HepG2 (cell line): ENCODE results near the gene VMO1. TPM values are rescaled to one million over a fixed set of nuclear protein-coding genes. Genes with fewer than 3 reads are reported as not detected.

Experiments used
- ATF7 ChIP-seq, 2 experiments: fragments of 450-650 bp in 1 of 2; sonication (generic) in 1 of 2; formaldehyde crosslinking in 1 of 2; IDR thresholded peaks; 2 replicates each; pipeline versions ENCODE4 v1.4.0 to v1.6.1; 2016 to 2020; ENCODE audit warnings: antibody characterized with exemption in 1 of 2, mild to moderate bottlenecking in 1 of 2, missing genetic modification reagents in 1 of 2
- EP300 ChIP-seq, 3 experiments: sonication (generic) in 1 of 3; formaldehyde crosslinking in 1 of 3; IDR thresholded peaks; 2 replicates each; pipeline versions ENCODE4 v1.5.1 to v1.6.1; 2011 to 2020; ENCODE audit warnings: low read depth in 2 of 3, low read length in 2 of 3, borderline replicate concordance in 1 of 3, improper control_type of control experiment in 1 of 3, mild to moderate bottlenecking in 1 of 3, missing genetic modification reagents in 1 of 3, moderate library complexity in 1 of 3
- ISX ChIP-seq: sonication (generic); formaldehyde crosslinking; conservative IDR thresholded peaks from 2 replicates; pipeline ENCODE4 v1.5.0; 2020; ENCODE audit warnings: missing genetic modification reagents
- NFE2L1 ChIP-seq: sonication (generic); formaldehyde crosslinking; IDR thresholded peaks from 2 replicates; pipeline ENCODE4 v1.4.0; 2020; ENCODE audit warnings: missing genetic modification reagents, mild to moderate bottlenecking, borderline replicate concordance
- RCOR2 ChIP-seq: IDR thresholded peaks from 2 replicates; pipeline ENCODE4 v1.6.1; 2016; ENCODE audit warnings: missing biosample characterization, missing genetic modification reagents
- TARDBP ChIP-seq: sonication (generic); formaldehyde crosslinking; IDR thresholded peaks from 2 replicates; pipeline ENCODE4 v1.8.0; 2022; ENCODE audit warnings: mild to moderate bottlenecking, missing genetic modification reagents
- TEAD2 ChIP-seq: sonication (generic); formaldehyde crosslinking; IDR thresholded peaks from 2 replicates; pipeline ENCODE4 v1.9.0; 2021; ENCODE audit warnings: missing genetic modification reagents
- THAP11 ChIP-seq: IDR thresholded peaks from 2 replicates; pipeline ENCODE4 v1.6.1; 2016; ENCODE audit warnings: missing biosample characterization, missing genetic modification reagents
- ZFP82 ChIP-seq: sonication (generic); formaldehyde crosslinking; IDR thresholded peaks from 2 replicates; pipeline ENCODE4 v1.5.1; 2020; ENCODE audit warnings: mild to moderate bottlenecking, missing genetic modification reagents, borderline replicate concordance
- ZNF20 ChIP-seq: sonication (generic); formaldehyde crosslinking; IDR thresholded peaks from 2 replicates; pipeline ENCODE4 v1.4.0; 2020; ENCODE audit warnings: mild to moderate bottlenecking, moderate library complexity, missing genetic modification reagents
- ZNF34 ChIP-seq: sonication (generic); formaldehyde crosslinking; IDR thresholded peaks from 2 replicates; pipeline ENCODE4 v1.4.0; 2020; ENCODE audit warnings: mild to moderate bottlenecking, missing genetic modification reagents, borderline replicate concordance
- ZNF431 ChIP-seq: sonication (generic); formaldehyde crosslinking; IDR thresholded peaks from 2 replicates; pipeline ENCODE4 v1.9.0; 2022; ENCODE audit warnings: missing genetic modification reagents, low read depth, mild to moderate bottlenecking, borderline replicate concordance
- ZNF446 ChIP-seq: sonication (generic); formaldehyde crosslinking; IDR thresholded peaks from 2 replicates; pipeline ENCODE4 v1.5.0; 2020; ENCODE audit warnings: mild to moderate bottlenecking, missing genetic modification reagents
- ZNF468 ChIP-seq: sonication (generic); formaldehyde crosslinking; IDR thresholded peaks from 2 replicates; pipeline ENCODE4 v1.8.0; 2022; ENCODE audit warnings: mild to moderate bottlenecking, moderate library complexity, missing genetic modification reagents
- ZNF572 ChIP-seq: sonication (generic); formaldehyde crosslinking; IDR thresholded peaks from 2 replicates; pipeline ENCODE4 v1.5.1; 2020; ENCODE audit warnings: mild to moderate bottlenecking, missing genetic modification reagents
- ZNF652 ChIP-seq: IDR thresholded peaks from 2 replicates; pipeline ENCODE4 v1.6.1; 2016; ENCODE audit warnings: low read depth, borderline replicate concordance
- ZNF672 ChIP-seq: sonication (generic); formaldehyde crosslinking; IDR thresholded peaks from 2 replicates; pipeline ENCODE4 v1.8.1; 2022; ENCODE audit warnings: missing genetic modification reagents
- ZNF777 ChIP-seq: sonication (generic); formaldehyde crosslinking; IDR thresholded peaks from 2 replicates; pipeline ENCODE4 v1.4.0; 2020; ENCODE audit warnings: missing genetic modification reagents
- ZNF839 ChIP-seq: sonication (generic); formaldehyde crosslinking; IDR thresholded peaks from 2 replicates; pipeline ENCODE4 v1.4.0; 2020; ENCODE audit warnings: missing genetic modification reagents, mild to moderate bottlenecking, borderline replicate concordance
- polyA plus RNA-seq, 8 experiments: library from polyadenylated mRNA; depleted of rRNA in 3 of 8; stranded (reverse) in 7 of 8; unstranded in 1 of 8; fragments of >200 nt; fragmentation: Illumina TruSeq in 4 of 8; extraction: Trizol in 4 of 8; gene quantifications; 2 replicates each; pipeline versions ENCODE4 v1.2.1 to v1.2.3, GENCODE V29; 2011 to 2016; ENCODE audit warnings: low read depth in 4 of 8, missing spikeins in 1 of 8, mixed read lengths in 1 of 8; ENCODE audit not compliant: insufficient read depth in 1 of 8
- total RNA-seq, 5 experiments: library from RNA; depleted of rRNA; stranded (reverse); fragments of >200 nt; fragmentation: Illumina TruSeq; extraction: Trizol; gene quantifications; 2 replicates each; pipeline ENCODE4 v1.2.3, GENCODE V29; 2016; ENCODE audit warnings: low read depth in 1 of 5
- TF ChIP-seq, protein P1 (sequence below): sonication (generic); formaldehyde crosslinking; conservative IDR thresholded peaks from 2 replicates; pipeline ENCODE4 v1.4.0; 2020; ENCODE audit warnings: mild to moderate bottlenecking, missing genetic modification reagents, moderate library complexity
- TF ChIP-seq, protein P2 (sequence below): sonication (generic); formaldehyde crosslinking; IDR thresholded peaks from 2 replicates; pipeline ENCODE4 v1.5.0; 2020; ENCODE audit warnings: missing genetic modification reagents, mild to moderate bottlenecking, borderline replicate concordance
- TF ChIP-seq, protein P3 (sequence below): sonication (generic); formaldehyde crosslinking; IDR thresholded peaks from 2 replicates; pipeline ENCODE4 v1.5.1; 2020; ENCODE audit warnings: missing genetic modification reagents, mild to moderate bottlenecking, borderline replicate concordance

Gene VMO1
- total and polyA plus RNA-seq, 2 of the 13 experiments (the other 11 are each of a cell fraction or from before 2014, with no cell fraction given) = not detected

DNA sequence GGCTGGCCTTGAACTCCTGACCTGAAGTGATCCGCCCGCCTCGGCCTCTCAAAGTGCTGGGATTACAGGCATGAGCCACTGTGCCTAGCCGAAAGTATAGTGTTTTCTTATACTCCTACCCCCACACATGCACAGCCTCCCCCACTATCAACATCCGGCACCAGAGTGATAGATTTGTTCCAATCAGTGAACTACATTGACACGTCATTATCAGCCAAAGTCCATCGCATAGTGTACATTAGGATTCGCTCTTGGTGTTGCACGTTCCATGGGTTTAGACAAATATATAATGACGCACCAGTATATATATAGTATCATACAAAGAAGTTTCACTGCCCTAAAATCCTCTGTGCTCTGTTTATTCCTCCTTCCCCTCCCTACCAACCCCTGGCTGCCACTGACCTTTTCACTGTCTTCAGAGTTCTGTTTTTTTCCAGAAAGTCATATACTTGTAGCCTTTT is 26.4 kb downstream of the VMO1 start (continued):
- TF ChIP-seq TARDBP (CRISPR knock-in tag) (peak; percentile 93), ZNF431 (peak; percentile 67; the same call in 1 of the 2 replicates), ZNF672 (CRISPR knock-in tag) (no peak), ISX (CRISPR knock-in tag) (no peak), ZFP82 (CRISPR knock-in tag) (0 out of 2 replicates have a peak, but pooled peaks have one; percentile 17), EP300 (IDR thresholded peaks at IDR 0.05; ENCODE audit: low read depth in 2 of 2, low read length in 2 of 2) (peak; percentile 91 to 93), EP300 (CRISPR knock-in tag; IDR thresholded peaks at IDR 0.05; ENCODE audit: borderline replicate concordance) (peak; percentile 96), ZNF839 (no peak), RCOR2 (CRISPR knock-in tag) (peak; percentile 87), THAP11 (CRISPR knock-in tag) (peak; percentile 72; the same call in 1 of the 2 replicates), ZNF572 (CRISPR knock-in tag) (no peak), ZNF20 (CRISPR knock-in tag) (no peak), ZNF446 (CRISPR knock-in tag) (no peak), ZNF34 (CRISPR knock-in tag) (0 out of 2 replicates have a peak, but pooled peaks have one; percentile 67), ATF7 (IDR thresholded peaks at IDR 0.05) (peak; percentile 92), ATF7 (CRISPR knock-in tag; IDR thresholded peaks at IDR 0.05) (peak; percentile 96), NFE2L1 (CRISPR knock-in tag) (no peak), ZNF468 (CRISPR knock-in tag) (no peak), TEAD2 (CRISPR knock-in tag) (no peak), ZNF777 (no peak), ZNF652 (0 out of 2 replicates have a peak, but pooled peaks have one; percentile 40)
- TF ChIP-seq, protein P1, sequence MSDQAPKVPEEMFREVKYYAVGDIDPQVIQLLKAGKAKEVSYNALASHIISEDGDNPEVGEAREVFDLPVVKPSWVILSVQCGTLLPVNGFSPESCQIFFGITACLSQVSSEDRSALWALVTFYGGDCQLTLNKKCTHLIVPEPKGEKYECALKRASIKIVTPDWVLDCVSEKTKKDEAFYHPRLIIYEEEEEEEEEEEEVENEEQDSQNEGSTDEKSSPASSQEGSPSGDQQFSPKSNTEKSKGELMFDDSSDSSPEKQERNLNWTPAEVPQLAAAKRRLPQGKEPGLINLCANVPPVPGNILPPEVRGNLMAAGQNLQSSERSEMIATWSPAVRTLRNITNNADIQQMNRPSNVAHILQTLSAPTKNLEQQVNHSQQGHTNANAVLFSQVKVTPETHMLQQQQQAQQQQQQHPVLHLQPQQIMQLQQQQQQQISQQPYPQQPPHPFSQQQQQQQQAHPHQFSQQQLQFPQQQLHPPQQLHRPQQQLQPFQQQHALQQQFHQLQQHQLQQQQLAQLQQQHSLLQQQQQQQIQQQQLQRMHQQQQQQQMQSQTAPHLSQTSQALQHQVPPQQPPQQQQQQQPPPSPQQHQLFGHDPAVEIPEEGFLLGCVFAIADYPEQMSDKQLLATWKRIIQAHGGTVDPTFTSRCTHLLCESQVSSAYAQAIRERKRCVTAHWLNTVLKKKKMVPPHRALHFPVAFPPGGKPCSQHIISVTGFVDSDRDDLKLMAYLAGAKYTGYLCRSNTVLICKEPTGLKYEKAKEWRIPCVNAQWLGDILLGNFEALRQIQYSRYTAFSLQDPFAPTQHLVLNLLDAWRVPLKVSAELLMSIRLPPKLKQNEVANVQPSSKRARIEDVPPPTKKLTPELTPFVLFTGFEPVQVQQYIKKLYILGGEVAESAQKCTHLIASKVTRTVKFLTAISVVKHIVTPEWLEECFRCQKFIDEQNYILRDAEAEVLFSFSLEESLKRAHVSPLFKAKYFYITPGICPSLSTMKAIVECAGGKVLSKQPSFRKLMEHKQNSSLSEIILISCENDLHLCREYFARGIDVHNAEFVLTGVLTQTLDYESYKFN (CRISPR knock-in tag) = peak; percentile 99
- TF ChIP-seq, protein P2, sequence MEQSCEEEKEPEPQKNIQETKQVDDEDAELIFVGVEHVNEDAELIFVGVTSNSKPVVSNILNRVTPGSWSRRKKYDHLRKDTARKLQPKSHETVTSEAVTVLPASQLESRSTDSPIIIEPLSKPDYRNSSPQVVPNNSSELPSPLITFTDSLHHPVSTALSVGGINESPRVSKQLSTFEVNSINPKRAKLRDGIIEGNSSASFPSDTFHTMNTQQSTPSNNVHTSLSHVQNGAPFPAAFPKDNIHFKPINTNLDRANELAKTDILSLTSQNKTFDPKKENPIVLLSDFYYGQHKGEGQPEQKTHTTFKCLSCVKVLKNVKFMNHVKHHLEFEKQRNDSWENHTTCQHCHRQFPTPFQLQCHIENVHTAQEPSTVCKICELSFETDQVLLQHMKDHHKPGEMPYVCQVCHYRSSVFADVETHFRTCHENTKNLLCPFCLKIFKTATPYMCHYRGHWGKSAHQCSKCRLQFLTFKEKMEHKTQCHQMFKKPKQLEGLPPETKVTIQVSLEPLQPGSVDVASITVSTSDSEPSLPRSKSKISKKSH (CRISPR knock-in tag) = no peak
- TF ChIP-seq, protein P3, sequence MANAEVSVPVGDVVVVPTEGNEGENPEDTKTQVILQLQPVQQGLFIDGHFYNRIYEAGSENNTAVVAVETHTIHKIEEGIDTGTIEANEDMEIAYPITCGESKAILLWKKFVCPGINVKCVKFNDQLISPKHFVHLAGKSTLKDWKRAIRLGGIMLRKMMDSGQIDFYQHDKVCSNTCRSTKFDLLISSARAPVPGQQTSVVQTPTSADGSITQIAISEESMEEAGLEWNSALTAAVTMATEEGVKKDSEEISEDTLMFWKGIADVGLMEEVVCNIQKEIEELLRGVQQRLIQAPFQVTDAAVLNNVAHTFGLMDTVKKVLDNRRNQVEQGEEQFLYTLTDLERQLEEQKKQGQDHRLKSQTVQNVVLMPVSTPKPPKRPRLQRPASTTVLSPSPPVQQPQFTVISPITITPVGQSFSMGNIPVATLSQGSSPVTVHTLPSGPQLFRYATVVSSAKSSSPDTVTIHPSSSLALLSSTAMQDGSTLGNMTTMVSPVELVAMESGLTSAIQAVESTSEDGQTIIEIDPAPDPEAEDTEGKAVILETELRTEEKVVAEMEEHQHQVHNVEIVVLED = peak; percentile 27; the same call in 1 of the 2 replicates
